Cardiac muscle cell (in vitro differentiated cells and primary cell): Measurements from ENCODE around the gene SUDS3. TPM values are rescaled to one million over a fixed set of nuclear protein-coding genes. Genes with fewer than 3 reads are reported as not detected.

Experiments
- DNase-seq, 2 donors: peaks; one replicate each; pipeline versions ENCODE4 v3.0.0 to v3.0.0-alpha.2; 2010 to 2017; ENCODE audit warnings: low read depth in 1 of 2, low spot score in 1 of 2
- H3K27ac ChIP-seq: fragments of 200-600 bp; sonication (generic); 2 replicates; pipeline ENCODE4 v1.5.1; 2016
- H3K27me3 ChIP-seq: fragments of 200-600 bp; sonication (generic); 2 replicates; pipeline ENCODE4 v1.6.0; 2016; ENCODE audit warnings: control low read depth
- H3K36me3 ChIP-seq: fragments of 200-600 bp; sonication (generic); 2 replicates; pipeline ENCODE4 v1.5.1; 2016; ENCODE audit warnings: control low read depth
- H3K4me1 ChIP-seq: fragments of 200-600 bp; sonication (generic); 2 replicates; pipeline ENCODE4 v1.8.1; 2017; ENCODE audit warnings: low read depth, mild to moderate bottlenecking, mixed run types
- H3K4me3 ChIP-seq: fragments of 200-600 bp; sonication (generic); 2 replicates; pipeline ENCODE4 v1.5.1; 2016; ENCODE audit warnings: mild to moderate bottlenecking
- H3K9me3 ChIP-seq: fragments of 200-600 bp; sonication (generic); 2 replicates; pipeline ENCODE4 v1.5.1; 2017; ENCODE audit warnings: low read depth, mild to moderate bottlenecking, control low read depth
- CTCF ChIP-seq: IDR thresholded peaks from 2 replicates; pipeline ENCODE4 v1.5.1; 2012; ENCODE audit warnings: low read depth, mild to moderate bottlenecking, low read length
- polyA plus RNA-seq: library from polyadenylated mRNA; unstranded; fragments of >200 nt; fragmentation: Nextera tagmentation; extraction: Ambion mirVana; gene quantifications from 2 replicates; pipeline ENCODE4 v1.2.1, GENCODE V29; 2016
- total RNA-seq: library from RNA; depleted of rRNA; stranded (reverse); fragments of >200 nt; gene quantifications from 2 replicates; pipeline ENCODE4 v1.2.3, GENCODE V29; 2016

The SUDS3 gene
- total RNA-seq: 44.7 and 50.9 TPM in 2 replicates
- 30.4 and 33.8 TPM in 2 replicates for polyA plus RNA-seq

- peaks cover 15% of the 10 kb centered on the region for H3K4me1 ChIP-seq
Observed at GRCh38 chr12:118376089-118377020, at the start of gene SUDS3. Gene SUDS3, plus strand, starts transcription at chr12:118376555. Its CDS starts 137 bp downstream, at chr12:118376692.

GRCh38 chr12:118326991-118327390 lies 49.4 kb upstream of the SUDS3 start:
- no peak for TF ChIP-seq CTCF
- H3K36me3 ChIP-seq: no peaks in the 10 kb centered on the region
- H3K27ac ChIP-seq: no peak overlapping the region
- no peaks in the 10 kb centered on the region for H3K9me3 ChIP-seq
- DNase-seq: no peak
- peaks cover 9% of the 10 kb centered on the region for H3K4me1 ChIP-seq
- H3K4me3 ChIP-seq: no peak overlapping the region
- H3K27me3 ChIP-seq: no peaks in the 10 kb centered on the region

More at GRCh38 chr12:118376089-118377020, at the start of gene SUDS3:
- Histone ChIP-seq H3K27ac (peak within 1 kb of the TSS; percentile 97), H3K36me3 (peaks cover 18% of the 10 kb centered on the region), H3K27me3 (no peaks in the 10 kb centered on the region), H3K9me3 (no peaks in the 10 kb centered on the region), H3K4me3 (peak within 1 kb of the TSS; percentile 93)
- TF ChIP-seq CTCF: peak; percentile 97
- DNase-seq: peak; percentile 83 to 92

GRCh38 chr12:118327391-118327790 lies 49.0 kb upstream of the SUDS3 start:
- H3K4me1 ChIP-seq: peaks cover 9% of the 10 kb centered on the region
- no peaks in the 10 kb centered on the region for H3K9me3 ChIP-seq
- H3K36me3 ChIP-seq: no peaks in the 10 kb centered on the region
- no peak overlapping the region for H3K4me3 ChIP-seq
- no peaks in the 10 kb centered on the region for H3K27me3 ChIP-seq
- no peak overlapping the region for H3K27ac ChIP-seq
- DNase-seq: no peak
- no peak for TF ChIP-seq CTCF

- Histone ChIP-seq H3K4me1 (peaks cover 9% of the 10 kb centered on the region), H3K4me3 (no peak overlapping the region), H3K27ac (no peak overlapping the region), H3K27me3 (no peaks in the 10 kb centered on the region), H3K9me3 (no peaks in the 10 kb centered on the region), H3K36me3 (no peaks in the 10 kb centered on the region)
- no peak for TF ChIP-seq CTCF
- DNase-seq: no peak
Observed at GRCh38 chr12:118328486-118329330, 47.6 kb upstream of the SUDS3 start.

GRCh38 chr12:118330421-118331018 lies 45.8 kb upstream of the SUDS3 start:
- H3K27me3 ChIP-seq: no peaks in the 10 kb centered on the region
- no peaks in the 10 kb centered on the region for H3K36me3 ChIP-seq
- peak in 1 of 2 donors; percentile 46 for DNase-seq
- no peak overlapping the region for H3K27ac ChIP-seq
- H3K4me3 ChIP-seq: no peak overlapping the region
- peaks cover 9% of the 10 kb centered on the region for H3K4me1 ChIP-seq
- no peak for TF ChIP-seq CTCF
- H3K9me3 ChIP-seq: no peaks in the 10 kb centered on the region
